Panc1 (cell line): Measurements from ENCODE around the gene ZNF48.

ENCODE experiments used
- CTCF ChIP-seq: fragments of 450-650 bp; IDR thresholded peaks from 2 replicates; pipeline ENCODE4 v1.5.1; 2017; ENCODE audit warnings: mild to moderate bottlenecking
- POLR2AphosphoS5 ChIP-seq: IDR thresholded peaks from 2 replicates; pipeline ENCODE4 v1.6.1; 2012; ENCODE audit warnings: mild to moderate bottlenecking, low read depth, low read length, moderate library complexity
- REST ChIP-seq, 2 experiments: IDR thresholded peaks; 2 replicates each; pipeline ENCODE4 v1.6.1; 2011 to 2012; ENCODE audit warnings: low read depth in 2 of 2, control low read depth in 1 of 2, low read length in 1 of 2, mild to moderate bottlenecking in 1 of 2, moderate library complexity in 1 of 2; ENCODE audit not compliant: insufficient read depth in 1 of 2
- SIN3A ChIP-seq: IDR thresholded peaks from 2 replicates; pipeline ENCODE4 v1.6.1; 2012; ENCODE audit warnings: low read depth, mild to moderate bottlenecking, low read length, moderate library complexity, borderline replicate concordance; ENCODE audit not compliant: insufficient read depth
- TCF7L2 ChIP-seq: IDR thresholded peaks from 2 replicates; pipeline ENCODE4 v1.6.1; 2011; ENCODE audit warnings: mild to moderate bottlenecking, low read depth, low read length, inconsistent platforms

DNA sequence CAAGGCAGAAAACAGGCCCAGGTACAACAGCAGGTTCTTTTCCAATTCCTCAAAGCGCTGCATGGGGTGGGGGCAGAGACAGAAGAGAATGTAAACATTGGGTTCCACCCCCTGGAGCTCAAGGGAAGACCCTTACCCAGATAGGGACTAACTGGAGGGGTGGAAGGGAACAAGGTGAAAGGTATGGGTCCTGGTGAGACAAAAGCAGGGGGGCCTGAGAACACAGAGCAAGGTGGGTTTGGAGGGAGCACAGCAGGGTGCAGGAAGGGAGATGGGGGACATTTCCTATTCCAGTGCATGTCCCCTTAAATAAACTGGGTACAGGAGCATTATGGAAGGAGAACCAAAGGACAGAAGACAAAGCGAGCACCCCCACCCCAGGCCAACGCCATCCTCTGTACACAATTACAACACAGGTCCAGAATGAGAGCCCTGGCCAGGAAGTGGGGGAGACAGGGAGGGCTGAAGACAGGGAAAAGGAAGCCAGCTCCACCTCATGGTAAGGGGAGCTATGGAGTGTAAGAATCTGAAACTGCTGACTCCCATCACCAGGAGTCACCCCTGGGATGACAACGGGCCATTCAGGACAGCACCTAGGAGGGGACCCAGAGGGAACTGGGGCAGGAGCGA, 38.0 kb upstream of the ZNF48 start:
- TF ChIP-seq CTCF = no peak
- no peak for TF ChIP-seq SIN3A
- TF ChIP-seq TCF7L2 = no peak
- no peak for TF ChIP-seq POLR2AphosphoS5
- no peak for TF ChIP-seq REST (IDR thresholded peaks at IDR 0.05; ENCODE audit: insufficient read depth in 1 of 2, low read depth in 2 of 2, low read length in 1 of 2)
